Fibroblast of the aortic adventitia (primary cell): ENCODE results near the gene LIN28B. TPM values are rescaled to one million over a fixed set of nuclear protein-coding genes. Genes with fewer than 3 reads are reported as not detected.
"Not testable (repeated sequence)": the region's sequence is repeated elsewhere in the genome, so short reads cannot be mapped to it uniquely, and the experiment has no call there.

Experiments
- DNase-seq: peaks from one replicate; pipeline ENCODE4 v3.0.0-alpha.2; 2010; ENCODE audit warnings: low read depth
- H3K4me3 ChIP-seq: 2 replicates; pipeline ENCODE4 v1.5.1; 2011; ENCODE audit warnings: low read depth, mild to moderate bottlenecking, control low read depth, low read length, moderate library complexity
- total RNA-seq: library from RNA; depleted of rRNA; stranded (reverse); fragments of >200 nt; gene quantifications from 2 replicates; pipeline ENCODE4 v1.2.3, GENCODE V29; 2012; ENCODE audit warnings: low replicate concordance
- TF ChIP-seq, protein P1 (sequence below): IDR thresholded peaks from 2 replicates; pipeline ENCODE4 v1.5.1; 2011; ENCODE audit warnings: mild to moderate bottlenecking, low read length, control low read depth, inconsistent platforms; ENCODE audit not compliant: insufficient read depth

The LIN28B gene
- total RNA-seq, 1 donor = not detected

DNA sequence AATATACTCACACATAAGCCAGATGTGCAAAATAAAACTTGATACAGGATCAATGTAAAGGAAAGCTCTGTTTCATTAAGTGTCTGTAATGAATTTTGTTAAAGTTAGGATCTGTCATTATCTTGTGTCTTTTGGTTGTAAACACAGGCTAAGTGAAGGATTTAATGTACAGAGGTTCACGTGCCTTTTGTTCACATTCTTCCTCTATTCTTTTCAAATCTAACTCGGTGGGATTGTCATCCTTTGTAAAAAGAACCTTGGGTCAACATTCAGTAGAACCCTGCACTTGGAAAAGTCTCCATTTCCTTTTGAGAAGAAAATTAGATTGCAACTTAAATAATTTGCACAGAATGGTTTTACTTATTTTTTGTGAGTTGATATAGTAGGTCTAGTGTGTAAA, 7.7 kb upstream of the LIN28B start:
- no peak overlapping the region for H3K4me3 ChIP-seq
- no peak for DNase-seq
- TF ChIP-seq, protein P1, sequence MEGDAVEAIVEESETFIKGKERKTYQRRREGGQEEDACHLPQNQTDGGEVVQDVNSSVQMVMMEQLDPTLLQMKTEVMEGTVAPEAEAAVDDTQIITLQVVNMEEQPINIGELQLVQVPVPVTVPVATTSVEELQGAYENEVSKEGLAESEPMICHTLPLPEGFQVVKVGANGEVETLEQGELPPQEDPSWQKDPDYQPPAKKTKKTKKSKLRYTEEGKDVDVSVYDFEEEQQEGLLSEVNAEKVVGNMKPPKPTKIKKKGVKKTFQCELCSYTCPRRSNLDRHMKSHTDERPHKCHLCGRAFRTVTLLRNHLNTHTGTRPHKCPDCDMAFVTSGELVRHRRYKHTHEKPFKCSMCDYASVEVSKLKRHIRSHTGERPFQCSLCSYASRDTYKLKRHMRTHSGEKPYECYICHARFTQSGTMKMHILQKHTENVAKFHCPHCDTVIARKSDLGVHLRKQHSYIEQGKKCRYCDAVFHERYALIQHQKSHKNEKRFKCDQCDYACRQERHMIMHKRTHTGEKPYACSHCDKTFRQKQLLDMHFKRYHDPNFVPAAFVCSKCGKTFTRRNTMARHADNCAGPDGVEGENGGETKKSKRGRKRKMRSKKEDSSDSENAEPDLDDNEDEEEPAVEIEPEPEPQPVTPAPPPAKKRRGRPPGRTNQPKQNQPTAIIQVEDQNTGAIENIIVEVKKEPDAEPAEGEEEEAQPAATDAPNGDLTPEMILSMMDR = no peak

DNA sequence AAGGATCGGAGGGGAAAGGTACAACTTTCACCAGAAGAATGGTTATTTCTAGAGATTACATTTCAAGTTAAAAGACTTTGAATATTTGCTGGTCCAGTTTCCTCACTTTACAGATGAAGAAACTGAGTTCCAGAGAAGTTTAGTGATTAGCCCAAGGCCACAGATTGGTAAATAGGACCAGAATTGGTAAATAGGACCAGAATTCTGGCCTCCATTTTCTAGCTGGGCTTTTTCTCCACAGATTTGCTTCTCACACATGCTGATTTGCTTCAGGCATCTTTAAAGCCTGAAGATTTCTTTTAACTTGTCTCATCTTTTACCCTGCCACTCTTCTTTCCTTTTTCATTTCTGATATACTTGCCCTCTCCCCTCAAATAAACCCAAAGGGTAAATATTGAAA, 5.2 kb upstream of the LIN28B start:
- TF ChIP-seq, protein P1 = no peak
- H3K4me3 ChIP-seq = no peak overlapping the region
- no peak for DNase-seq

DNA sequence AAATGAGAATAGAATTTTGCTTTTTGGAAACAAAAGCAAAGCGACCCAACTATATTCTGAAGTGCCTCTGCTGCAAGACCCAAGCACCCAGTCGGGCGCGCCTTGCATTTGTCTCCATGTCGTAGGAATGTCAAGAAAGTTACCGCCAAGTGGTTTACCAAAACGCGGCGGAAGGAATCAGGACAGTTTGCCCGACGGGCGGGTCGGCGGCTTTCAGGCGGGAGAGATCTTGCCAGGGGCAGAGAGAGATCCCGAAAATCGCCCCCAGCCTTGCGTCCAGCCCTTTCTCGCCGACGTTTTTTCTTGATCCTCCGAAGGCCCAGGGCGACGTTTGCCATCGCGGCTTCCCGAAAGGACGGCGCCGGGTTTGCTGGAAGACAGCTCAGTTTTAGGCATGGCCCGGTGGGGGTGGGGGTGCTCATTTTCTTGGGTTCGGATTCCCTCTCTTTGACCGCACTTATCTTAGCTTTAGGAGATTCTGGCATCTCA, 4.0 kb upstream of the LIN28B start:
- H3K4me3 ChIP-seq = no peak overlapping the region
- DNase-seq = no peak
- TF ChIP-seq, protein P1 = no peak

DNA sequence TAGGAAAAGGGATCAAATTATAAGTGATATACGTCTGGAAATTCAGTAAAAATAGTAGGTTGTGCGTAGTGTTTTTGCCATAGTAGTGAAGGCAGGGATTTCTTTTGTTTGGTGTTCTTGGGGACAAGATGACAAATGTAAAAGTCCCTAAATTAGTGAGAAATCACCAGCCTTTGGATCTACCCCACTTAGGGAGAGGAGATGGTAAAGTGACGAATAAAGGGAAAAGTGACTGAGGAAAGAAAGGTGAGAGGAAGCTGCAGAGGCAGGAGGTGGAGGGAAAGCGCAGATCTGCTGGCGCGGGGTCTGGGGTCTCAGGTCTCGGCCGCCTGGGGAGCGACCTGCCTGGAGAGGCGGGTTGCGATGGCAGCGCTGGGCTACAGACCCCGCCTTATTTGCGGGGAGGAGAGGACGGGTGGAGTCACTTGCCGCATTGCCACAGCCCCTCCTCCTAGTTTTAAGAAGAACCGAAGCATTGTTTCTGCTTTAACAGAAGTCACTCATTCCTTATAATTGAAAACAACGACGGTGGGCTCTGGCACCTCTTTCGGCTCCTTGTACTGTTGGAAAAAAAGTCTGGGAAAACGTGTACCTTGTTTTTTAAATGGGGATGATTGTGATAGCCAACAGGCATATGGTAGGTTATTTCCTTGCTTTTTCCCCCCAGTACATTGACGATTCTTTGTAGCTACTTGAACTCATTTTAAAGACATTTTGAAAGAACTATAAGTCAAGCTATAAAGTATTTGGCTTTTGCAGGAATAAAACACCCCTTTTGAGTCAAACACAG, 3.3 kb upstream of the LIN28B start:
- not testable (repeated sequence) for H3K4me3 ChIP-seq, DNase-seq

DNA sequence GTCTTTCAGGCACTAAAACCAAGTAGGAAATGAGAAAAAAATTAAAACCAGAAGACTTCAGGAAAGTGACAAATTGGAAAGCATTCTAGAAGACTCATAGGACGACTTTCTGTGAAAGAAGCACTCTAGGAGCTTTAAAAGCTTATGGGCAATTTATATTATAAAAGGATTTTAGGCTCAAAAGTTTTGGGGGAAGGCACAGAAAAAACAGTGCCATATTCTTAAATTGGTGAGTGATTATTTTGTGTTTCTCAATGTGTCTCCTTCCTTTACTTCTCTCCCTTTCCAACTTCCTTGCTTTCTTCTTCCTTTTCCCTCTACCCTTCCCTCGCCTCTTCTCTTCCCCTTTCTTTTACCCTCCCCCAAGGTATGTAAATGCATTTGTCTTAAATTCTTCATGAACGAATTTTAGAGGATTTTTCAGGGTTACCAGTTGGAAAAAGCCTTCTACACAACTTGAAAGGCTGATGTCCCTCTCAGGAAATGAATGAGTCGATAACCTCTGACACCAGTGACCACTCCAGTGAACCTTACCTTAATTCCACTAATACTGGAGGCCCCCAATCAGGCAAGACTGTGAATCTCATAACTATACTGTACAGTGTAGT, 2.6 kb upstream of the LIN28B start:
- H3K4me3 ChIP-seq = no peak overlapping the region
- TF ChIP-seq, protein P1 = no peak
- no peak for DNase-seq

DNA sequence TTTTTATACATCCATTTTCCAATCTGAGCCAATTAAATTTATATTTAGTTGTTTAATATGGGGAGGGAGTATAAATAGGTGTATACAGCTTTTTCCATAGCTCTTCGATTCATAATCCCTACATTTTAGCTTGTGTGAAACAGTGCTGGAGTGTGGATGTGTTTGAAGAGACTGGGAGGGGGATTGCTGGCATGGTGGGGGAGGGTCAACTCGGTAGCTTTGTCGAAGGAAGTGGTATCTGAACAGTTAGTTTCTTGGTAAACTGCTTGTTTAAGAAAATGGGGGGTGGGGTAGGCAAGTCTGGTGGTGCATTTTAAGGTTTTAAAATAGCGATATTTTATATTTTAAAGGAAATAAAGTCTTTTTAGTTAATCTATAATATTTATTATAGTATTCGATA, 1.4 kb upstream of the LIN28B start:
- no peak overlapping the region for H3K4me3 ChIP-seq
- DNase-seq = no peak
- TF ChIP-seq, protein P1 = no peak

DNA sequence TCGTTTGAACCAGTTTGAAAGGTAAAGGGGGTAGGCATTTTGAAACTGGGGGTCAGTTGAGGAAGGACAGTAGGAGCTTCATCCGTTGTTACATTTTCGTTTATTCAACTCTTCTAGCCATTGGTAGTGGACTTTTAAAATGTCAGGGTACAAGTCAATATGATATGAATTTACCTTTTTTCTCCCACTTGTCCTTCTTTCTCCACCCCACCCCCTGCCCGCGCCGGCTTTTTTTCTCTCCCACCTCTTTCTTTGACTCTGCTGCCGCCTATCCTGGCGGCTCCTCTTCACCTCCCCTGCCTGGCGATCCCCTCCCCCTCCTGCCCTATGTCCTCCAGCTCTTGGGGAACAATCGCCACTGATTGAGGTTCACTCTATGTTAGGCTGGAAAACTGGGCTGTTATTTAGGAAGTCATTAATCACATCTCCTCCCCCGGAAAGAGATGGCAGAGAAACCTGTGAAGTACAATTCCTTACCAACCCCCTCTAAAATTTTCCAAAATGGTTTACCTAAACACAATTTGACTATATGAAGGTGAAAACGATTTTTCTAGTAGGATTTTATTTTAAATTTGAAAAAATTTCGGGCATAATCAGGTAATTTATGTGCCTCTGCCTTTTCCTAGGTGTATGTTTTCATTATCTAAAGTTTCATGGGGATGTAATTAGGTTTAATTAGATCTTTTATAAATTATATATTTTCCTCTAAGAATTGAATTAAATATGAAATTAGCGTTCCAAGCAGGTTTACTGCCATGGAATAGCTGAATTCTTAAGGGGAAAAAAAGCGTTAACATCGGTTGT, 778 bp upstream of the LIN28B start:
- DNase-seq = no peak
- H3K4me3 ChIP-seq = no peak overlapping the region
- TF ChIP-seq, protein P1 = no peak
